ENCODE data around the gene B3GAT2.

The B3GAT2 gene

GRCh38 chr6:70900047-70900446 lies 56.8 kb downstream of the B3GAT2 start:
- H3K27ac ChIP-seq (ENCODE audit: low read depth, low read length, severe bottlenecking) = no peak overlapping the region
- no peaks in the 10 kb centered on the region for H3K9me3 ChIP-seq (ENCODE audit: control insufficient read depth, low read length)
- WGBS, 2 experiments (ENCODE audit: insufficient coverage in 2 of 2) = 64 to 71% methylated on average over 1 to 2 of the region's 2 CpGs
- no peaks in the 10 kb centered on the region for H3K4me1 ChIP-seq (ENCODE audit: control insufficient read depth, insufficient read depth, low read length, poor library complexity, severe bottlenecking)
- H3K4me3 ChIP-seq (ENCODE audit: extremely low read depth, insufficient read depth, low read length, poor library complexity, severe bottlenecking) = no peak overlapping the region
- no peaks in the 10 kb centered on the region for H3K36me3 ChIP-seq (ENCODE audit: control insufficient read depth, insufficient read depth, low read length)

- no peak overlapping the region for H3K4me3 ChIP-seq (ENCODE audit: extremely low read depth, insufficient read depth, low read length, poor library complexity, severe bottlenecking)
- H3K36me3 ChIP-seq (ENCODE audit: control insufficient read depth, insufficient read depth, low read length) = no peaks in the 10 kb centered on the region
- 97 to 99% methylated on average over 6 to 11 of the region's 12 CpGs for WGBS, 2 experiments (ENCODE audit: insufficient coverage in 2 of 2)
- no peaks in the 10 kb centered on the region for H3K4me1 ChIP-seq (ENCODE audit: control insufficient read depth, insufficient read depth, low read length, poor library complexity, severe bottlenecking)
- H3K27ac ChIP-seq (ENCODE audit: low read depth, low read length, severe bottlenecking) = no peak overlapping the region
- H3K9me3 ChIP-seq (ENCODE audit: control insufficient read depth, low read length) = no peaks in the 10 kb centered on the region
These were observed 62.9 kb downstream of the B3GAT2 start for GRCh38 chr6:70894001-70894400.

- no peak overlapping the region for H3K27ac ChIP-seq (ENCODE audit: low read depth, low read length, severe bottlenecking)
- H3K9me3 ChIP-seq (ENCODE audit: control insufficient read depth, low read length) = no peaks in the 10 kb centered on the region
- H3K4me1 ChIP-seq (ENCODE audit: control insufficient read depth, insufficient read depth, low read length, poor library complexity, severe bottlenecking) = no peaks in the 10 kb centered on the region
- H3K36me3 ChIP-seq (ENCODE audit: control insufficient read depth, insufficient read depth, low read length) = no peaks in the 10 kb centered on the region
- H3K4me3 ChIP-seq (ENCODE audit: extremely low read depth, insufficient read depth, low read length, poor library complexity, severe bottlenecking) = no peak overlapping the region
- WGBS, 2 experiments (ENCODE audit: insufficient coverage in 2 of 2) = 81% methylated on average over 4 of the region's 7 CpGs; no CpG with 5 or more reads in 1 of the 2 experiments
These were observed 67.6 kb downstream of the B3GAT2 start for GRCh38 chr6:70889270-70889669.

- Histone ChIP-seq H3K9me3 (ENCODE audit: control insufficient read depth, low read length) (no peaks in the 10 kb centered on the region), H3K4me1 (ENCODE audit: control insufficient read depth, insufficient read depth, low read length, poor library complexity, severe bottlenecking) (no peaks in the 10 kb centered on the region), H3K36me3 (ENCODE audit: control insufficient read depth, insufficient read depth, low read length) (no peaks in the 10 kb centered on the region), H3K4me3 (ENCODE audit: extremely low read depth, insufficient read depth, low read length, poor library complexity, severe bottlenecking) (no peak overlapping the region), H3K27ac (ENCODE audit: low read depth, low read length, severe bottlenecking) (no peak overlapping the region)
- 67 to 75% methylated on average over 1 to 2 of the region's 2 CpGs for WGBS, 2 experiments (ENCODE audit: insufficient coverage in 2 of 2)
These were observed 70.2 kb downstream of the B3GAT2 start for GRCh38 chr6:70886661-70887060.

- Histone ChIP-seq H3K4me1 (ENCODE audit: control insufficient read depth, insufficient read depth, low read length, poor library complexity, severe bottlenecking) (no peaks in the 10 kb centered on the region), H3K36me3 (ENCODE audit: control insufficient read depth, insufficient read depth, low read length) (no peaks in the 10 kb centered on the region), H3K9me3 (ENCODE audit: control insufficient read depth, low read length) (no peaks in the 10 kb centered on the region), H3K27ac (ENCODE audit: low read depth, low read length, severe bottlenecking) (no peak overlapping the region), H3K4me3 (ENCODE audit: extremely low read depth, insufficient read depth, low read length, poor library complexity, severe bottlenecking) (no peak overlapping the region)
- no CpG with 5 or more reads among the region's 2 CpGs for WGBS, 2 experiments (ENCODE audit: insufficient coverage in 2 of 2)
These were observed 70.8 kb downstream of the B3GAT2 start for GRCh38 chr6:70886071-70886470.

- WGBS, 2 experiments (ENCODE audit: insufficient coverage in 2 of 2) = 36 to 42% methylated on average over 6 to 7 of the region's 17 CpGs
- Histone ChIP-seq H3K9me3 (ENCODE audit: control insufficient read depth, low read length) (no peaks in the 10 kb centered on the region), H3K4me3 (ENCODE audit: extremely low read depth, insufficient read depth, low read length, poor library complexity, severe bottlenecking) (no peak overlapping the region), H3K27ac (ENCODE audit: low read depth, low read length, severe bottlenecking) (no peak overlapping the region), H3K4me1 (ENCODE audit: control insufficient read depth, insufficient read depth, low read length, poor library complexity, severe bottlenecking) (no peaks in the 10 kb centered on the region), H3K36me3 (ENCODE audit: control insufficient read depth, insufficient read depth, low read length) (no peaks in the 10 kb centered on the region)
These were observed 72.5 kb downstream of the B3GAT2 start for GRCh38 chr6:70884074-70884983.

- H3K4me3 ChIP-seq (ENCODE audit: extremely low read depth, insufficient read depth, low read length, poor library complexity, severe bottlenecking) = no peak overlapping the region
- H3K9me3 ChIP-seq (ENCODE audit: control insufficient read depth, low read length) = no peaks in the 10 kb centered on the region
- H3K36me3 ChIP-seq (ENCODE audit: control insufficient read depth, insufficient read depth, low read length) = no peaks in the 10 kb centered on the region
- H3K27ac ChIP-seq (ENCODE audit: low read depth, low read length, severe bottlenecking) = no peak overlapping the region
- H3K4me1 ChIP-seq (ENCODE audit: control insufficient read depth, insufficient read depth, low read length, poor library complexity, severe bottlenecking) = no peaks in the 10 kb centered on the region
- 88 to 94% methylated on average over 5 of the region's 5 CpGs for WGBS, 2 experiments (ENCODE audit: insufficient coverage in 2 of 2)
These were observed 77.4 kb downstream of the B3GAT2 start for GRCh38 chr6:70879496-70879895.

GRCh38 chr6:70874181-70874913 lies 82.5 kb downstream of the B3GAT2 start:
- H3K4me3 ChIP-seq (ENCODE audit: extremely low read depth, insufficient read depth, low read length, poor library complexity, severe bottlenecking) = no peak overlapping the region
- H3K27ac ChIP-seq (ENCODE audit: low read depth, low read length, severe bottlenecking) = no peak overlapping the region
- 75 to 79% methylated on average over 2 to 3 of the region's 3 CpGs for WGBS, 2 experiments (ENCODE audit: insufficient coverage in 2 of 2)
- H3K36me3 ChIP-seq (ENCODE audit: control insufficient read depth, insufficient read depth, low read length) = no peaks in the 10 kb centered on the region
- no peaks in the 10 kb centered on the region for H3K4me1 ChIP-seq (ENCODE audit: control insufficient read depth, insufficient read depth, low read length, poor library complexity, severe bottlenecking)
- peaks cover 3% of the 10 kb centered on the region for H3K9me3 ChIP-seq (ENCODE audit: control insufficient read depth, low read length)

- peaks cover 3% of the 10 kb centered on the region for H3K9me3 ChIP-seq (ENCODE audit: control insufficient read depth, low read length)
- no peak overlapping the region for H3K4me3 ChIP-seq (ENCODE audit: extremely low read depth, insufficient read depth, low read length, poor library complexity, severe bottlenecking)
- WGBS, 2 experiments (ENCODE audit: insufficient coverage in 2 of 2) = no CpG with 5 or more reads among the region's 2 CpGs
- no peaks in the 10 kb centered on the region for H3K4me1 ChIP-seq (ENCODE audit: control insufficient read depth, insufficient read depth, low read length, poor library complexity, severe bottlenecking)
- no peaks in the 10 kb centered on the region for H3K36me3 ChIP-seq (ENCODE audit: control insufficient read depth, insufficient read depth, low read length)
- no peak overlapping the region for H3K27ac ChIP-seq (ENCODE audit: low read depth, low read length, severe bottlenecking)
These were observed 84.4 kb downstream of the B3GAT2 start for GRCh38 chr6:70872469-70872868.

- WGBS, 2 experiments (ENCODE audit: insufficient coverage in 2 of 2) = 33% methylated on average over 2 of the region's 3 CpGs; no CpG with 5 or more reads in 1 of the 2 experiments
- Histone ChIP-seq H3K4me1 (ENCODE audit: control insufficient read depth, insufficient read depth, low read length, poor library complexity, severe bottlenecking) (no peaks in the 10 kb centered on the region), H3K36me3 (ENCODE audit: control insufficient read depth, insufficient read depth, low read length) (no peaks in the 10 kb centered on the region), H3K27ac (ENCODE audit: low read depth, low read length, severe bottlenecking) (no peak overlapping the region), H3K9me3 (ENCODE audit: control insufficient read depth, low read length) (no peaks in the 10 kb centered on the region), H3K4me3 (ENCODE audit: extremely low read depth, insufficient read depth, low read length, poor library complexity, severe bottlenecking) (no peak overlapping the region)
These were observed 92.5 kb downstream of the B3GAT2 start for GRCh38 chr6:70864401-70864800.

All from mesodermal cell (in vitro differentiated cells).